Sigmoid colon (tissue), 3 donors: ENCODE measurements around the gene ENTHD1.

Source experiments
- POLR2A ChIP-seq, 2 donors: fragments of 450-650 bp; IDR thresholded peaks; one replicate each; pipeline ENCODE4 v1.6.1; 2016; ENCODE audit warnings: antibody characterized with exemption in 2 of 2, mild to moderate bottlenecking in 2 of 2, moderate library complexity in 2 of 2
- TF ChIP-seq, protein P1 (sequence below), 4 experiments: fragments of 450-650 bp in 3 of 4; fragments of 200-600 bp in 1 of 4; IDR thresholded peaks; one replicate each; pipeline ENCODE4 v1.5.1; 2016 to 2019; ENCODE audit warnings: antibody characterized with exemption in 4 of 4, mild to moderate bottlenecking in 3 of 4, moderate library complexity in 2 of 4

DNA sequence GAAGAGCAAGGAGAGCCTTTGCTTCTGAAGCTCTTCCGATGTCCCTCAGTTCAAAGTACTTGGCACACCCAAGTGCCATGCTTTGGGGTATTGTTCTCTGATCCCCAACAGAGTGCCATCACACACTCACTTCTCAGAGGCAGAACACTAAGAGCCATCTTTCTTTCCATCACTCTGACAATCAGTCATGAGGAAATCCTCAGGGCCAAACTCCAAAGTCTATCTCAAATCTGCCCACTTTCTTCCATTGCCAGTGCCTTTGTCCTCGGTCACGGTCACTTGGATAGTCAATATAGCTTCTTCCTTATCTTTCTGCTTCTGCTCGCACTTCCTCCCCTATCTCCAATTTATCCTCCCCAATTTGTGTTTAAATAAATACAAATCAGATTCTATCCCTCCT is 90.9 kb downstream of the ENTHD1 start:
- no peak for TF ChIP-seq POLR2A (IDR thresholded peaks at IDR 0.05)
- TF ChIP-seq, protein P1, sequence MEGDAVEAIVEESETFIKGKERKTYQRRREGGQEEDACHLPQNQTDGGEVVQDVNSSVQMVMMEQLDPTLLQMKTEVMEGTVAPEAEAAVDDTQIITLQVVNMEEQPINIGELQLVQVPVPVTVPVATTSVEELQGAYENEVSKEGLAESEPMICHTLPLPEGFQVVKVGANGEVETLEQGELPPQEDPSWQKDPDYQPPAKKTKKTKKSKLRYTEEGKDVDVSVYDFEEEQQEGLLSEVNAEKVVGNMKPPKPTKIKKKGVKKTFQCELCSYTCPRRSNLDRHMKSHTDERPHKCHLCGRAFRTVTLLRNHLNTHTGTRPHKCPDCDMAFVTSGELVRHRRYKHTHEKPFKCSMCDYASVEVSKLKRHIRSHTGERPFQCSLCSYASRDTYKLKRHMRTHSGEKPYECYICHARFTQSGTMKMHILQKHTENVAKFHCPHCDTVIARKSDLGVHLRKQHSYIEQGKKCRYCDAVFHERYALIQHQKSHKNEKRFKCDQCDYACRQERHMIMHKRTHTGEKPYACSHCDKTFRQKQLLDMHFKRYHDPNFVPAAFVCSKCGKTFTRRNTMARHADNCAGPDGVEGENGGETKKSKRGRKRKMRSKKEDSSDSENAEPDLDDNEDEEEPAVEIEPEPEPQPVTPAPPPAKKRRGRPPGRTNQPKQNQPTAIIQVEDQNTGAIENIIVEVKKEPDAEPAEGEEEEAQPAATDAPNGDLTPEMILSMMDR (IDR thresholded peaks at IDR 0.05): no peak
